Placental epithelial cell (primary cell): Measurements from ENCODE around the gene ADPRM. TPM values are rescaled to one million over a fixed set of nuclear protein-coding genes. Genes with fewer than 3 reads are reported as not detected.

Source experiments
- total RNA-seq: library from RNA; depleted of rRNA; stranded (reverse); fragments of >200 nt; gene quantifications from 2 replicates; pipeline ENCODE4 v1.2.3, GENCODE V29; 2012

ADPRM gene, protein sequence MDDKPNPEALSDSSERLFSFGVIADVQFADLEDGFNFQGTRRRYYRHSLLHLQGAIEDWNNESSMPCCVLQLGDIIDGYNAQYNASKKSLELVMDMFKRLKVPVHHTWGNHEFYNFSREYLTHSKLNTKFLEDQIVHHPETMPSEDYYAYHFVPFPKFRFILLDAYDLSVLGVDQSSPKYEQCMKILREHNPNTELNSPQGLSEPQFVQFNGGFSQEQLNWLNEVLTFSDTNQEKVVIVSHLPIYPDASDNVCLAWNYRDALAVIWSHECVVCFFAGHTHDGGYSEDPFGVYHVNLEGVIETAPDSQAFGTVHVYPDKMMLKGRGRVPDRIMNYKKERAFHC
- 7.5 and 14.1 TPM in 2 replicates for total RNA-seq

DNA sequence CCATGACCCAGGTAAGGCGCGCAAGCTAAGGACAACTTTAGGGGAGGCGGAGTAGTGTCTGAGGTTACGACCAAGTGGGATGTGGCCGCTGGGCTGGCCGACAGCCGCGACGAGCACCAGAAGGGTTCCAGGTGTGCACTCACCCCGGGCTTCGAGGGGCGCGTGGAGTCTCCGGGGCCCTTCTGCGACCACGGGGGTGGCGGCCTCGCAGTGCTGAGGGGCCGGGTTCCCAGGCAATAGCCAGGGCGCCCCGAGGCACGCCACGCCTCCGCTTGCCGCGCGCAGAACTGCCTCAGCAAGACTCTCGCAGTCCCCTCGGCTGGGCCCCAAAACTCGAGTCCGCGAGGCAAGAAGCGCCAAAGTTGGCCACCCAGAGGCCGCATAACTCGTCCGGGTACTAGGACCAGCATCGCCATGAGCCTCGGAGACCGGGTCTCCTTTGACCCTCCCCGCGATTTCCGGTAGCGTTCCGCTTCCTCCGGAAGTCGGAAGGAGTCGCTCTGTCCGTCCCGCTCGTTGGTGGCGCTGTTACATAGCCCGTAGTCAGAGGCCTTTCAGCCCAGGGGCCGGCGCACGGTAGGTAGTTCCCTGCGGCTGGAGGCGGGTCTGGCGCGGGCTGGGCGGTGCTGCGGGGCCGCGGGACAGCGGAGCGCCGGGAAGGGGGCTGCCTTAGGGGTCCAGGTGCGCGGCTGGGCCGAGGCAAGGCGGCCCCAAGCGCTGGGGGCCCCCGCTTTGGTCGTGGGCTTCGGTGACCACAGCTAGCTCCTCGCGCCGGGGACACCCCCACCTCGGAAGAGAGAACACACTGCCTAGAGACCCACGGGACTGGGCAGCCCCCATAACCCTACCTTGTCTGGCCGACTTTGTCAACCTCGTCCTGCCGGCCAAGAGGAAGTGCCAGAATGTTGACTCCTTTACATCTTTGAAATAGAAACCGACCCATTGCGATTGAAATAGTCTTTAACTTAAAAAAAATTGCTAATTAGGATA is at the start of gene ADPRM, which contains the start of gene SCO1:
ADPRM (plus strand) TSS at position 503 of the 990 bp plus-strand sequence. CDS start 7,333 bp downstream, outside the sequence.
SCO1 (minus strand) TSS at position 442 of the 990 bp plus-strand sequence; CDS start at position 416, 26 bp downstream.

DNA sequence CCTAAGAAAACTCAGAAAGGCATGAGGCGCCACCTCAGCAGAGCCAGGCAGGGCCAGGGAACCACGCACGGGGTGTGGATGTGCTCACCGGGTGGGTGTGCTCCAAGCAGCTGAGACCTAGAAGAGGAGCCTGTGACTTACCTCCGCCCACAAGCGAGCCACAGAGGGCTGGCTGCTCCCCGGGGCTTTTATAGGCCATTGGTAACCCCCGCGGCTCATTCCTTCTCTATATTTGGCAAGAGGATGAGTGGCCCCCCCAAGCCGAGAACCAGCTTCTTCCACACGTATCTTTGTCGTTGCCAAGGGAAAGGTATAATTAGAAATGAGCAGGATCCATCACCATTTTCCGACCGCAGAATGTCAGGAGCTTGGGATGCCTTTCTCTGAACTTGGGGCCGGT is 40.2 kb upstream of the ADPRM start, which contains the start of gene MYH3:
MYH3 (minus strand) TSS at position 162 of the 400 bp plus-strand sequence. CDS start 2,245 bp downstream, outside the sequence.

DNA sequence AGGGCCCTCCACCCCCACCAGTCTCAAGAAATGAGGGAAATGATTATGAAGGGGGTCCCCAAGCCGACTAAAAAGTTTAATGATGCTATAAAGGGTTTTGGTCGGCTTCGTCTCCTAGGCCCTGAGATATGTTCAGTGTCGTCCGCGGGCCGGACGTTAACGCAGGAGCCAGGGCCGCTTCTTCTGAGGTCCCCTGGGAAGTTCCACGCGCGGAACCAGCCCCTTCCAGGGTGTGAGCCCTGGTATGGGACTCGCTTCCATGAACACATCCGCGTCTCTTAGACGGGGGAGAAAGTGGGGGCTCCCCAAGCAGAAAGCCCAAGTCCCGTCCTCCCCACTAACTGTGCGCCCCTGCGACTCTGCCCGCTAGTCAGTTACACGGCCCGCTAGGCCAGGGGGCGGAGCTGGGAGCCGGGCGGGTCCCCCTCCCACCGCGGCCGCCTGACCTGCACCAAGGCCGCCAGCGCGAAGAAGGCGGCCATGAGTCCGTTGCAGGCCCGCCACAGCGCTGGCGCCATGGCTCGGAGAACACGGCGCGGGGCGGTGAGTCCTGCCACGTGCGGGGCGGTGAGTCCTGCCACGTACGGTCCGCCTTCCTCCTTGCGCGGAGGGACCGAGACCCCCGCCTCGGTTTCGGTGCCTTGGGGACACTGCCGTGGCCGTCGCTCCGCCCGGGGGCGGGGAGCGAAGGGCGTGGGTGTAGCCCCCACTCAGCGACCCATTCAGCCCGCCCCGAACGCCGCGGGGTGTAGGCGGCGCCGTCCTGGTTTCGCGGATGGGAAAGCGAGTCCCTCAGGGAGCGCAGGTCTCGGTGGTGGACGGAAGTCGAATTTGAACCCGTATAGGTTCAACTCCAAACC is 32.2 kb downstream of the ADPRM start, which contains the start of gene TMEM220:
TMEM220 (minus strand) TSS at position 690 of the 860 bp plus-strand sequence; CDS start at position 518, 172 bp downstream.

Other genes starting within 250 kb of the ADPRM start
- gene MYH4, start 228.0 kb upstream of the ADPRM start, total RNA-seq, result not detected in 2 replicates
- not detected in 2 replicates for gene MYH1, start 179.1 kb upstream of the ADPRM start, total RNA-seq
- gene MYH2, start 147.9 kb upstream of the ADPRM start, total RNA-seq, result not detected in 2 replicates
- 0.65 and 1.6 TPM in 2 replicates for gene MYH3, start 40.3 kb upstream of the ADPRM start, total RNA-seq
- gene SCO1, start 61 bp upstream of the ADPRM start, total RNA-seq, result 17.7 and 23.6 TPM in 2 replicates
- gene TMEM220, start 32.4 kb downstream of the ADPRM start, total RNA-seq, result 0.98 and 5.1 TPM in 2 replicates
- not detected in 2 replicates for gene TMEM238L, start 106.5 kb downstream of the ADPRM start, total RNA-seq
- not detected in 2 replicates for gene PIRT, start 140.5 kb downstream of the ADPRM start, total RNA-seq